Duodenal mucosa (tissue), 2 donors: ENCODE measurements around the gene RBP3.

ENCODE experiments used
- H3K27ac ChIP-seq: one replicate; pipeline ENCODE4 v1.7.0; 2013; ENCODE audit warnings: low read depth, low read length
- H3K27me3 ChIP-seq, 2 donors: one replicate each; pipeline ENCODE4 v1.7.0; 2013; ENCODE audit warnings: low read length in 2 of 2, control low read depth in 1 of 2; ENCODE audit not compliant: insufficient read depth in 2 of 2, control insufficient read depth in 1 of 2
- H3K36me3 ChIP-seq, 2 donors: one replicate each; pipeline ENCODE4 v1.7.0; 2013; ENCODE audit warnings: low read length in 2 of 2, control low read depth in 1 of 2; ENCODE audit not compliant: insufficient read depth in 2 of 2, control insufficient read depth in 1 of 2
- H3K4me1 ChIP-seq, 2 donors: one replicate each; pipeline ENCODE4 v1.7.0; 2013; ENCODE audit warnings: low read length in 2 of 2, control low read depth in 1 of 2; ENCODE audit not compliant: insufficient read depth in 2 of 2, control insufficient read depth in 1 of 2
- H3K4me3 ChIP-seq, 2 donors: one replicate each; pipeline ENCODE4 v1.7.0; 2013; ENCODE audit warnings: low read length in 2 of 2, low read depth in 1 of 2
- H3K9ac ChIP-seq, 2 donors: one replicate each; pipeline ENCODE4 v1.7.0; 2013; ENCODE audit warnings: low read length in 2 of 2, low read depth in 1 of 2
- H3K9me3 ChIP-seq, 2 donors: one replicate each; pipeline ENCODE4 v1.7.0; 2013; ENCODE audit warnings: low read length in 2 of 2, control low read depth in 1 of 2; ENCODE audit not compliant: control insufficient read depth in 1 of 2

Gene RBP3

DNA sequence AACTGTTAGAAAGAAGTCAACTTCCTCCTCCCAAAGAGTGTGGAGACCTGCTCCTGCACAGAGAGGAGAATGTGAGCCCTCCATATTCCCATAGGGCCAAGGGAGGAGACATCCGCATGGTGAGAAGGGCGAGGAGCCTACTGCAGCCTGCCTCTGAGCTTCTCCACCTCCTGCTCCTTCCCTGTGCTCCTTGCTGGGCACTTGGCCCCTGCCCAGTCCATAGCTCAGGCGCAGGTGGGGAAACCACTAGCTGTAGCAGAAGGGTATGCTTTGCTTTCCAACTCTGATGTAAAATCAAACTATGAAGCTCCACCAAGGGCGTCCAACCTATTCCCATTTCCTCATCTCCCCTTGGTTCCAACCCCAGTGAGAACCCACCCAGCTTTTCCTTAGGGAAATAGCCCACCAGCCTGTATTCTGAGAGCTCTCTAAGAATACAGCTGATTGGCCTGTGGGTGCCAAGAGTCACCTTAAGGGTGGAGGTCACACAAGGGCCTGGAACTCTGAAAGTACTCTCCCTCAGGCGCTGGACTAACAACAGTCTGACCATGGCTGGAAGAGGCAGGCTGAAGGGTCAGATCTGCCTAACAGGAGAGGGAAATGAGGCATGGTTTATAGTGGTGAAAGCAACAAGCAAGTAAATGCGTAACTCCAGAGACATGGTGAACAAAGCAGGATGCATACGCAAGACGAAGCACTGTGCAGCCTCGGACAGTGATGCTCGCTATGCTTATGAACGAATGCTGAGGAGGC is 22.0 kb downstream of the RBP3 start:
- Histone ChIP-seq H3K9ac (no peak overlapping the region), H3K9me3 (no peaks in the 10 kb centered on the region), H3K36me3 (peaks cover 0 to 22% of the 10 kb centered on the region in 2 donors), H3K27ac (no peak overlapping the region), H3K4me3 (no peak overlapping the region), H3K4me1 (no peaks in the 10 kb centered on the region), H3K27me3 (no peaks in the 10 kb centered on the region)

DNA sequence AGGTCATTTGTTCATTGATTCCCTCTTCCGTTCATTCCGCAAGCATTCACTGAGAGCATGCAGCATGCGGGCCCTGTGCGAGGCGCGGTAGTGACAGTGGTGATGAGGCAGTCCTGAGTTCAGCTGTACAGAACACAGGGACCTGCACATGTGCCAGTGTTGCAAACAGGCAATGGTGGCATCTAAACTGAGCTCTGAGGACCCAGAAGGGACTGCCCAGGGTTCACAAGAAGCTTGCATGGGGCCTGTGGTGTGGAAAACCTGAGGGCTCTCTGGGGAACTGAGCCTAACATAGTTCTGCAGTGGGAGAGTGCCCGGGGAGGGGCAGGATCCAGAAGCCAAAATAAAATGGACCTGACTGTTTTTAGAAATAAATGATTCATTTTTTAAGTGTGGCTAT is 22.7 kb downstream of the RBP3 start:
- Histone ChIP-seq H3K9me3 (no peaks in the 10 kb centered on the region), H3K4me1 (no peaks in the 10 kb centered on the region), H3K27ac (no peak overlapping the region), H3K9ac (no peak overlapping the region), H3K4me3 (no peak overlapping the region), H3K27me3 (no peaks in the 10 kb centered on the region), H3K36me3 (peaks cover 0 to 22% of the 10 kb centered on the region in 2 donors)

DNA sequence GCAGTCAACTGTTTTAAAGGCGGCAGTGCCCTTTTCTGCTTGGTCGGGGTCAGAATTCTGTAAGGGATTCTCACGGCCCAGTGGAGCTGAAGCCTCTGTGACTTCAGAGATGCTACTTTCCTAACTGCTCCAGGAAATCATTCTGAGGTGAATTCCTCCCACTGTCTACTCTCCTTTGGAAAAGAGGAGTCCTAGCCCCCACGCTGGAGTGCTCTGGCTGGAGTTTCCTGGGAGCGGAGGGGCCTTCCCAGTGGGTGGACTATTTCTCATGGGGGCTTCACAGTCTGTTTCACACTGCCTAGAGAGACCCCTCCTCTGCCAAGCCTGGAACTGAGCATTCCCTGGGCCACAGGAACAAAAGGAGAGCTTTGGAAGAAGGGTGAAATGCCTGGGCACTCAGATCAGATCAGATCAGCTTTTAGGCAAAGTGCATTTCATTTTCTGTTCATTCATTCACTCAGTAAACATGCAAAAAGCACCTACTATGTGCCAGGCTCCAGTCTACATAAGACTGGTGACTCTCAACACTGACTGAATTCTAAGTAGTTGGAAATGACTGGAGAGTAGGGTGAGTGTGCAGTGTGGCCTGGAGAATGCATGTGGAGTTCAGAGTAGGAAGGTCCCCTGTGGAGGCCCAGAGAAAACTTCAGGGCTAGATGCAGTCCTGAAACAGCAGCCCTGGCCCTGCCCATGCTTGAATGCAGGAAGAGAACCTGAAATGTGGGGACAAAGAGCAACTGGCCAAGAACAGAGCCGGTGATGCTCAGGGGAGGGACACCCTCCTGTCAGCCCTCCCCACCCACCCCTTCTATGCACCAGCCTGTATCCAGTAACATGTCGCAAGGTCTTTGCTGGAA is 23.7 kb downstream of the RBP3 start:
- peaks cover 0 to 1% of the 10 kb centered on the region in 2 donors for H3K4me1 ChIP-seq
- H3K27me3 ChIP-seq = peaks cover 0 to 5% of the 10 kb centered on the region in 2 donors
- no peak overlapping the region for H3K4me3 ChIP-seq
- no peak overlapping the region for H3K9ac ChIP-seq
- no peaks in the 10 kb centered on the region for H3K9me3 ChIP-seq
- H3K36me3 ChIP-seq = peaks cover 0 to 20% of the 10 kb centered on the region in 2 donors
- H3K27ac ChIP-seq = no peak overlapping the region

DNA sequence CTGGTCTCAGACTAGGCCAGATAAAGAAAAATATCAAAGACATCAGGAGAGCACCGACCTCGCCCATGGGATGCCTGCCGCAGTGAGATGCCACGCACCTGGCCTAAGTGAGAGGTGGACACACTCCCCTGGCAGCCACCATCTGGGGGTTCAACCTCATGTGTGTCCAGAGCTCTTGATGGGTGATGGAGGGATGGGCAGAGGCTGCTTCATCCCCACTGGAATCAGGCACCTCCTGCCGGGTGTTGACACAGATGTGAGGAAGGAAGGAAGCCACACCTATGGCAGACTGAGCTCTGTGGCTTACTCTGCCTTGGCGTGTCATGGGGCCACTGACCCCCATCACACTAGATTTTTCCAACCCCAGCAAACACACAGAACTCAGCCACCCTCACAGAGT is 24.6 kb downstream of the RBP3 start:
- H3K9ac ChIP-seq = no peak overlapping the region
- H3K27ac ChIP-seq = no peak overlapping the region
- H3K4me1 ChIP-seq = peaks cover 6 to 9% of the 10 kb centered on the region in 2 donors

DNA sequence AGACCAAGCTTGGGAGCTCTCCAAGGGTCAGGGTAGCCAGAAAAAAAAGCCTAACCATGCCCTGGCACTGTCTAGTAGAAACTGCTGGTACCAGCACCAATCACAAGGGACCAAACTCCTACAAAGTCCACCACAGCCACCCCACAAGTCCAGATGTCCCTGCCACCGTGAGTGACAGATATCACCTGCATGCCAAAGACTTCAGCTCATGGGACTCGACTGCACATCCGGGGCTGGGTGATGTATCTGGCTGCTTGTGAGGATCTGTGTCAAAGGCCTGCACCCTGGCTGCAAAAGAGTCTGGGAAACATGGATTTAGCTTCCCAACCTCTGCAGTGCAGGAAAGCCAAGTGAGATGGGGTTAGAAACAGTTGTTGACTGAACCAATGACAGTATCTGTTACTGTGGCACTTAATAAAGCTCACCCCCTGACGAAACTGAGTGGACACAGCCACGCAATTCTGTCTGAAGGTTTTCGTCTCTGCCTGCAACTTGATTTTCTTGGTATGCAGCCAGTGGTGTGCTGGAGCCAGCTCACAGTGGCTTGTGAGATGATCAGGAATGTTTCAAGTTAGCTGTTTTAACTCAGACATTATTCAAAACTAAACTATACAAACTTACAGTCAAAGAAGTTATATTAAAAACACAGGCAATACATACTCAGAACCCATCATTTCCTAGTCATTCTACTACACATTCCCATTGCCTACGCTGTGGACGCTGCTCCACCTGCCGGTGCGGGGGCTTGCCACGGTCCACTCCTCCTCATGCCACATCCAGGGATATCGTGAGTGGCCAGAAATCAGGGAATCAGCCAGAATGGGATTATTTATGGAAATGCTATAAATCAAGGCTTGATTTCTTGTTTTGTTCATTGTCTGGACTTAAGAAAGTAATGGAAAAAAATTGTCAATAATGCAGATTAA is 26.7 kb downstream of the RBP3 start:
- Histone ChIP-seq H3K36me3 (peaks cover 0 to 7% of the 10 kb centered on the region in 2 donors), H3K27me3 (peaks cover 0 to 5% of the 10 kb centered on the region in 2 donors), H3K9ac (no peak overlapping the region), H3K27ac (no peak overlapping the region), H3K4me3 (no peak overlapping the region), H3K4me1 (peaks cover 20 to 25% of the 10 kb centered on the region in 2 donors), H3K9me3 (no peaks in the 10 kb centered on the region)

More for the DNA sequence above, 24.6 kb downstream of the RBP3 start:
- H3K36me3 ChIP-seq = peaks cover 0 to 12% of the 10 kb centered on the region in 2 donors
- H3K4me3 ChIP-seq = no peak overlapping the region
- no peaks in the 10 kb centered on the region for H3K9me3 ChIP-seq
- peaks cover 0 to 5% of the 10 kb centered on the region in 2 donors for H3K27me3 ChIP-seq

DNA sequence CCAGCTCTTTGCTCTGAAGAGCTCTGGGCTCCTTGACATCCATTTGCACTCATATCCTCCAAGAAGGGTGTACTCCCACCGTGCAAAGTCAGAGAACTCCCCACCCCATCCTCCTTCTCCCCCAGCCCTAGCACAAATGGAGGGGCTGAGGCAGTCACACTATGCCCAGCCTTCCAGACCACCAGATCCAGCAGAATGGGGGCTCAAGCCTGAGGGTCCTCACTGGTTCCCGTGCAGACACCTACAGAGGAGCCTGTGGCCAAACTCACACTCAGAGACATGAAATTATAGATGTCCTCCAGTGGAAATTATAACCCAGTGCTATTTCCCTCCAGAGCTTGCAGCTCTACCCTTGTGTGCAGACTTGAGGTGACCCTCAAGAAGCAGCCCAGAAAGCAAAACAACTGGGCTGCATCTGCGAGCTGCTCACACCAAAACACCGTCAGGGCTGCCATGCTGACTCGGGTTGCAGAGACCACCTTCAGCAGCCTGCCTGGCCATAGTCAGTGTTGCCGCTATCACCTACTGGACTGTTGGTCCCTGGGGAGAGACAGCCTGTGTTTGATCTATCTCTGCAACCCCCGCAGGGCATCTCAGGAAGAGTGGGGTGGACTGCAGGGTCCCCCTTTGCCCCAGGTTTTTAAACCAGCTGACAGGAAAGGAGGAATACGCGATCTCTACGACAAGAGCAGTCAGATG is 28.5 kb downstream of the RBP3 start:
- Histone ChIP-seq H3K36me3 (peaks cover 0 to 4% of the 10 kb centered on the region in 2 donors), H3K9ac (no peak overlapping the region), H3K4me3 (no peak overlapping the region), H3K9me3 (no peaks in the 10 kb centered on the region), H3K27me3 (peaks cover 0 to 5% of the 10 kb centered on the region in 2 donors), H3K4me1 (peaks cover 37 to 42% of the 10 kb centered on the region in 2 donors), H3K27ac (no peak overlapping the region)

DNA sequence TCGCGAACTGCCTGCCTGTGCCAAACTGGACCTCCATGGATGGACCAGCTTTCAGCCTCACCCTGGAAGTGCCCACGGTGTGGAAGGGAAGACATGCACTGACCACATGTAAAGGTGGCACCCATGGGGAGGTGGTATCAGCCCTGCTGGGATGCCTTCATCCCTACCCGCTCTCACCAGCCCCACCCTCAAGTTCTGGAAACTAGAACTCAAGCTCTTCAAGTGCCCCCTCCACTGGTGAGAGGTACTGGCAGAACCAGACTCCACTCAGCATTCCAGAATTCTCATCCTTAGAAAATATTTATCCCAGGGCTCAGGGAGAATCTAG is 30.0 kb downstream of the RBP3 start:
- Histone ChIP-seq H3K27ac (no peak overlapping the region), H3K27me3 (peaks cover 0 to 5% of the 10 kb centered on the region in 2 donors)

DNA sequence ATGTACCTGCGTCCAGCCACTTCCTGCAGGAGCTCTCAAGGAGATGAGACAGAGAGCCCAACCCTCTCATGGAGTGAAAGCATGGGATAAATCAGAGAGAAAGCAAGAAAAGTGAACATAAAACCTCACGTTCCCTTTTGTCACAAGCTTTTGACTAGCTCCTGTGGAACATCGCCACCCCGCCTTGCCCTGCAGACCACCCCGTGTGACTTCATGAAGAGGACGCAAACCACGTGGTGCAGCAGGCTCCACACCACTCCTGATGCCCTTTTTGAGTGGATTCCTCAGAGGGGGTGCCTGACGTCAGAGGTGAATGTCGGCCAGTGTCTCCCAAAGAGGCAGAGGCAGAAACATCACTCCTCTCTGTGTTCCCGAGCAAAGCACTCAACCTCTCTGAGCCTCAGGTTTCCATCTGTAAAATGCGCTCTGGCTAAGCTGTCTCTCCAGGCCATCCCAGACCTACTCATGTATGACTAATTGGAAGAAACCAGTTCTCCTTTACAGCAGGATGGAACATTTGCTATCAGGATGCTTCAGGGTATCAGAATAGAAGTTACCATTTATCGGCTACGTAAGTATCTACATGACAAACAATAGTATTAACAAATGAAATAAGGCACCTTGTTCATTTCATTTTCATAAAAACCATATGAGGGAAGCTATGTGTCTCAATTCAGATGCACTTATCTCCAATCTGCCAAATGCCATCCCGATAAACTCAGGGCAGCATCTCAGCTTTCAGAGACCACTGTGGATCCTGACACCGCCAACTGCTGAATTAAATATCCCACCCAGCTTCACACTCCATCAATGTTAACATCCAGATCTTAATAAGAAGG is 30.7 kb downstream of the RBP3 start:
- Histone ChIP-seq H3K9me3 (no peaks in the 10 kb centered on the region), H3K36me3 (no peaks in the 10 kb centered on the region), H3K27ac (no peak overlapping the region), H3K27me3 (peaks cover 0 to 5% of the 10 kb centered on the region in 2 donors), H3K4me1 (peaks cover 41 to 52% of the 10 kb centered on the region in 2 donors), H3K9ac (no peak overlapping the region), H3K4me3 (no peak overlapping the region)

More for the DNA sequence above, 30.0 kb downstream of the RBP3 start:
- Histone ChIP-seq H3K4me3 (no peak overlapping the region), H3K9ac (no peak overlapping the region), H3K4me1 (peaks cover 41 to 52% of the 10 kb centered on the region in 2 donors), H3K9me3 (no peaks in the 10 kb centered on the region), H3K36me3 (no peaks in the 10 kb centered on the region)

DNA sequence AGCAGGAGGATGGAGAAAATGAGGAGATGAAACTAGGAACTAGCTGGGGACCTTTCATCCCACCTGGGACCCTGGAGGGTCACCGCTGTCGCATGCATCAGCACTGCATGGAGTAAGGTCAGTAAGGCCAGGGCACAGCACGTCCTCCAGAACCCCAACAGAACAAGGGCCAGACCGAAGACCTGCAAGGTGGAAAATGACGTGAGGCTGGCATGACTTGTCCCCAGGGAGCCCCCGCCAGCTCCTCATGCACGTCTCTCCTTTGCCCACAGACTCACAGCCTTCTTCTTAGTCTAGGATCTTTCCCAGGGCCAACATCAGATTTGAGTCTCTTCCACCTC is 31.3 kb downstream of the RBP3 start:
- Histone ChIP-seq H3K27ac (no peak overlapping the region), H3K4me1 (peaks cover 41 to 52% of the 10 kb centered on the region in 2 donors), H3K4me3 (peak overlapping the region in 1 of 2 donors; percentile 13), H3K9me3 (no peaks in the 10 kb centered on the region), H3K27me3 (peaks cover 0 to 5% of the 10 kb centered on the region in 2 donors), H3K9ac (no peak overlapping the region), H3K36me3 (no peaks in the 10 kb centered on the region)
